ENCODE data around the gene HMGXB4. TPM values are rescaled to one million over a fixed set of nuclear protein-coding genes. Genes with fewer than 3 reads are reported as not detected.

The HMGXB4 gene
- total RNA-seq, 4 donors from 2014 or later, result 13.8 to 24.7 (median 19.9) TPM

- no peaks in the 10 kb centered on the region for H3K27me3 ChIP-seq
- no peaks in the 10 kb centered on the region for H3K9me3 ChIP-seq
- peak; percentile 35 to 41 for DNase-seq
- 61 to 65% methylated on average over 7 to 15 of the region's 15 CpGs for WGBS, 2 donors
- intact Hi-C loops (cut with DNase I), result no loop called here
- no peak for TF ChIP-seq CTCF (IDR thresholded peaks at IDR 0.05)
- no peak for TF ChIP-seq POLR2A (IDR thresholded peaks at IDR 0.05)
- H3K4me3 ChIP-seq (replicated peaks in 1 of 3), result no peak overlapping the region
- no peak overlapping the region for H3K27ac ChIP-seq
- no peaks in the 10 kb centered on the region for H3K4me1 ChIP-seq
- H3K36me3 ChIP-seq, result peaks cover 62 to 68% of the 10 kb centered on the region in 2 donors
Observed at GRCh38 chr22:35322893-35323292, 65.6 kb downstream of the HMGXB4 start.

- WGBS, 2 donors, result 39 to 78% methylated on average over 9 to 11 of the region's 11 CpGs
- Histone ChIP-seq H3K4me3 (replicated peaks in 1 of 3) (no peak overlapping the region), H3K4me1 (no peaks in the 10 kb centered on the region), H3K27me3 (no peaks in the 10 kb centered on the region), H3K36me3 (peaks cover 62 to 68% of the 10 kb centered on the region in 2 donors), H3K27ac (peak overlapping the region in 2 of 3 donors; percentile 9 to 40), H3K9me3 (no peaks in the 10 kb centered on the region)
- TF ChIP-seq POLR2A (IDR thresholded peaks at IDR 0.05) (no peak), CTCF (IDR thresholded peaks at IDR 0.05) (no peak)
- DNase-seq, result peak; percentile 68 to 71
- intact Hi-C loops (cut with DNase I), result no loop called here
Observed at GRCh38 chr22:35323305-35323704, 66.0 kb downstream of the HMGXB4 start.

- H3K4me3 ChIP-seq (replicated peaks in 1 of 3), result no peak overlapping the region
- no peaks in the 10 kb centered on the region for H3K9me3 ChIP-seq
- H3K36me3 ChIP-seq, result peaks cover 57 to 65% of the 10 kb centered on the region in 2 donors
- peak overlapping the region in 2 of 3 donors; percentile 9 to 40 for H3K27ac ChIP-seq
- WGBS, 2 donors, result 35 to 52% methylated on average over 5 of the region's 5 CpGs
- DNase-seq, result peak; percentile 73 to 74
- intact Hi-C loops (cut with DNase I), result no loop called here
- H3K4me1 ChIP-seq, result no peaks in the 10 kb centered on the region
- TF ChIP-seq CTCF (IDR thresholded peaks at IDR 0.05), result no peak
- H3K27me3 ChIP-seq, result no peaks in the 10 kb centered on the region
Observed at GRCh38 chr22:35324067-35324466, 66.8 kb downstream of the HMGXB4 start.

- no peaks in the 10 kb centered on the region for H3K9me3 ChIP-seq
- WGBS, 2 donors, result 80 to 95% methylated on average over 3 to 4 of the region's 4 CpGs
- intact Hi-C loops (cut with DNase I), result no loop called here
Observed at GRCh38 chr22:35324762-35325161, 67.5 kb downstream of the HMGXB4 start.

GRCh38 chr22:35325209-35325608, 67.9 kb downstream of the HMGXB4 start:
- Histone ChIP-seq H3K27ac (no peak overlapping the region), H3K27me3 (no peaks in the 10 kb centered on the region), H3K4me1 (peaks cover 0 to 5% of the 10 kb centered on the region in 2 donors), H3K4me3 (replicated peaks in 1 of 3) (no peak overlapping the region), H3K9me3 (no peaks in the 10 kb centered on the region), H3K36me3 (peaks cover 55 to 57% of the 10 kb centered on the region in 2 donors)
- no peak for DNase-seq
- intact Hi-C loops (cut with DNase I), result no loop called here
- 91 to 97% methylated on average over 5 of the region's 5 CpGs for WGBS, 2 donors
- TF ChIP-seq CTCF (IDR thresholded peaks at IDR 0.05), result no peak
- no peak for TF ChIP-seq POLR2A (IDR thresholded peaks at IDR 0.05)

More at GRCh38 chr22:35324762-35325161, 67.5 kb downstream of the HMGXB4 start:
- H3K4me3 ChIP-seq (replicated peaks in 1 of 3), result no peak overlapping the region
- H3K4me1 ChIP-seq, result peaks cover 0 to under 1% of the 10 kb centered on the region in 2 donors
- H3K27ac ChIP-seq, result peak overlapping the region in 1 of 3 donors; percentile 53
- no peak for DNase-seq
- H3K36me3 ChIP-seq, result peaks cover 57 to 58% of the 10 kb centered on the region in 2 donors
- TF ChIP-seq POLR2A (IDR thresholded peaks at IDR 0.05) (no peak), CTCF (IDR thresholded peaks at IDR 0.05) (no peak)
- H3K27me3 ChIP-seq, result no peaks in the 10 kb centered on the region

Measured in thyroid gland (tissue), 4 donors.